ENCODE measurements around the gene ACTN4. TPM values are rescaled to one million over a fixed set of nuclear protein-coding genes. Genes with fewer than 3 reads are reported as not detected.

Gene ACTN4
- total RNA-seq, 1 donor from 2014 or later: 127 TPM

- Mint-ChIP-seq H3K36me3 (peaks cover 2% of the 10 kb centered on the region), H3K9me3 (no peaks in the 10 kb centered on the region), H3K27me3 (ENCODE audit: insufficient read depth, low read depth) (peaks cover 3% of the 10 kb centered on the region), H3K4me3 (no peak overlapping the region), H3K4me1 (peaks cover 2% of the 10 kb centered on the region), H3K27ac (peak overlapping the region; percentile 87)
- DNase-seq (ENCODE audit: low spot score): no peak
- Histone ChIP-seq H3K4me1 (no peaks in the 10 kb centered on the region), H3K27ac (no peak overlapping the region), H3K4me3 (no peak overlapping the region), H3K9me3 (ENCODE audit: low read depth) (no peaks in the 10 kb centered on the region), H3K79me2 (ENCODE audit: low read depth) (no peaks in the 10 kb centered on the region), H3F3A (ENCODE audit: low read depth) (no peaks in the 10 kb centered on the region), H3K4me2 (no peak overlapping the region), H3K27me3 (no peaks in the 10 kb centered on the region), H3K36me3 (no peaks in the 10 kb centered on the region), H3K9ac (no peak overlapping the region), H2AFZ (replicated peaks) (no peak overlapping the region), H4K20me1 (ENCODE audit: low read depth) (no peaks in the 10 kb centered on the region)
- TF ChIP-seq EZH2phosphoT487 (IDR thresholded peaks at IDR 0.05): no peak
- no peak for TF ChIP-seq CTCF (IDR thresholded peaks at IDR 0.05)
- TF ChIP-seq EZH2 (IDR thresholded peaks at IDR 0.05): no peak
Observed at GRCh38 chr19:38642176-38642575, 5.3 kb upstream of the ACTN4 start.

GRCh38 chr19:38644719-38645118 is 2.7 kb upstream of the ACTN4 start:
- H3K4me2 ChIP-seq: no peak overlapping the region
- no peak overlapping the region for H3K27ac Mint-ChIP-seq
- H3K4me3 Mint-ChIP-seq: peak overlapping the region; percentile 52
- no peaks in the 10 kb centered on the region for H3F3A ChIP-seq (ENCODE audit: low read depth)
- no peak overlapping the region for H2AFZ ChIP-seq (replicated peaks)
- H3K27me3 Mint-ChIP-seq (ENCODE audit: insufficient read depth, low read depth): peaks cover 4% of the 10 kb centered on the region
- no peaks in the 10 kb centered on the region for H3K9me3 Mint-ChIP-seq
- H3K9me3 ChIP-seq (ENCODE audit: low read depth): no peaks in the 10 kb centered on the region
- H3K27me3 ChIP-seq: no peaks in the 10 kb centered on the region
- no peaks in the 10 kb centered on the region for H3K36me3 ChIP-seq
- H3K4me1 Mint-ChIP-seq: peaks cover 12% of the 10 kb centered on the region
- peaks cover 8% of the 10 kb centered on the region for H3K4me1 ChIP-seq
- no peak for DNase-seq (ENCODE audit: low spot score)
- H3K79me2 ChIP-seq (ENCODE audit: low read depth): peaks cover 22% of the 10 kb centered on the region
- TF ChIP-seq CTCF (IDR thresholded peaks at IDR 0.05) (no peak), EZH2 (IDR thresholded peaks at IDR 0.05) (no peak), EZH2phosphoT487 (IDR thresholded peaks at IDR 0.05) (no peak)
- no peak overlapping the region for H3K4me3 ChIP-seq
- peaks cover 17% of the 10 kb centered on the region for H4K20me1 ChIP-seq (ENCODE audit: low read depth)
- H3K9ac ChIP-seq: no peak overlapping the region
- H3K36me3 Mint-ChIP-seq: peaks cover 4% of the 10 kb centered on the region
- H3K27ac ChIP-seq: no peak overlapping the region

GRCh38 chr19:38647966-38648768 is 718 bp downstream of the ACTN4 start:
- Histone ChIP-seq H3K4me2 (peak overlapping the region; percentile 90), H3F3A (ENCODE audit: low read depth) (peaks cover 2% of the 10 kb centered on the region), H2AFZ (replicated peaks) (no peak overlapping the region), H4K20me1 (ENCODE audit: low read depth) (peaks cover 52% of the 10 kb centered on the region), H3K4me3 (peak overlapping the region; percentile 94), H3K4me1 (peaks cover 34% of the 10 kb centered on the region), H3K27me3 (no peaks in the 10 kb centered on the region), H3K79me2 (ENCODE audit: low read depth) (peaks cover 56% of the 10 kb centered on the region), H3K9ac (peak overlapping the region; percentile 83), H3K36me3 (no peaks in the 10 kb centered on the region), H3K9me3 (ENCODE audit: low read depth) (no peaks in the 10 kb centered on the region), H3K27ac (peak overlapping the region; percentile 60)
- DNase-seq (ENCODE audit: low spot score): no peak
- Mint-ChIP-seq H3K4me3 (peak overlapping the region; percentile 95), H3K36me3 (peaks cover 2% of the 10 kb centered on the region), H3K27me3 (ENCODE audit: insufficient read depth, low read depth) (peaks cover 2% of the 10 kb centered on the region), H3K27ac (peak overlapping the region; percentile 78), H3K4me1 (peaks cover 29% of the 10 kb centered on the region), H3K9me3 (no peaks in the 10 kb centered on the region)
- TF ChIP-seq CTCF (IDR thresholded peaks at IDR 0.05) (no peak), EZH2phosphoT487 (IDR thresholded peaks at IDR 0.05) (no peak), EZH2 (IDR thresholded peaks at IDR 0.05) (no peak)

Measured in neural progenitor cell (in vitro differentiated cells).